Stimulated activated CD4-positive, alpha-beta T cell treated with anti-CD3 and anti-CD28 coated beads, TNF-alpha, amount 100 ng/mL, for 24 hours (primary cell): ENCODE data around the gene CFAP20DC.

ENCODE experiments used
- DNase-seq, 3 experiments: peaks; one replicate each; pipeline ENCODE4 v3.0.0-alpha.2; 2020; ENCODE audit warnings: low read depth in 3 of 3

Gene CFAP20DC

DNA sequence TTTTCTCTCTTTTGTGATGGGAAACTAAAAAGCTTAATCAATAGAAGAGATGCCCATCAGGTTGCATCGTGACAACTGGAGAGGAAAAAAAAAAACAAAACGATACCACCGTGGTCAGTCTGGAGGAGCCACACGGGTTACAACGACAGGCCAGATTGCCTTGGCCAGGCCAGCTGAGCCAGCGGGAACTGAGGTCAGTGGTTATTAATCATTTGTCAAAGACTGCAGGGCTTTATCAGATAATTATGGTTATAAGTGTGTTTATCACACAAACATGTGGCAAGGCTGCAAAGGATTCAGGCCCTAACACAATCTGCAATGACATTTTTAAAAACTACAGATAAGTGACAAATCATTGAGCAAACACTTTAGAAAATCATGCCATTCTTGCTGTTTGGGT, 248.3 kb downstream of the CFAP20DC start:
- no peak for DNase-seq

DNA sequence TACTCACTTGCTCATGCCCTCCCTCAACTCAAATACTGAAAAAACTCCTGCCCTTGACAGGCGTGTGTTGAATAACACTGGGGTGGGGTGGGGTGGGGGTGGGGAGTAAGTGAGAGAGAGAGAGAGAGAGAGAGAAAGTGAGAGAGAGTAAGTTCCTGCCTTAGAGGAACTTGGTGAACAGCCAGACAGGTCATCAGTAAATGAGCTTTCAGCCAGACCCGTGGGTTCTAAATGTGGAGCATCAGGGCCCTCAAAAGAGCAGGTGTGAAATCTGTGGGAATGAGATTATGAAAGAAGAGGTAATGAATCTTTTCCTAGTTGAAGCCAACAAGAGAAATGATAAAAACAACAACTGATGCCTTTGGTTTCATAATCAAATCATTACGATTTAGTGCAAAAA, 248.9 kb downstream of the CFAP20DC start:
- DNase-seq: no peak

DNA sequence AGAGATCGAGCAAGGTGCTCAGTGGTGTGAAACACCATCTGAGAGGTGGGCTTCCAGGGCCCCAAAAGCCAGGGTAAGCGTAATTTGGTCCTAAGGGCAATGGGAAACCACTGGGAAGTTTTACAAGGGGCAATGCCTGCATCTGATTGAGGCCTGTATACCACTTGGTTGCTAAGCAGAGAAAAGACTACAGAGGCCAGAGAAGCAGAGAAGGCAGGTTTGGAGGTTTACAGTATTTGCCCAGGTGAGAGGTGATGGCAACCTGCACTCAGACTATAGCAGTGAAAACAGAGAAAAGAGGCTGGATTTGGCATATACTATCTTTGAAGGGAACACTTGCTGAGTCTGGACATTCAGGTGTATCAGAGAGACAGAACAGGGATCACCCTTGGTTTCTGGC, 249.8 kb downstream of the CFAP20DC start:
- no peak for DNase-seq

DNA sequence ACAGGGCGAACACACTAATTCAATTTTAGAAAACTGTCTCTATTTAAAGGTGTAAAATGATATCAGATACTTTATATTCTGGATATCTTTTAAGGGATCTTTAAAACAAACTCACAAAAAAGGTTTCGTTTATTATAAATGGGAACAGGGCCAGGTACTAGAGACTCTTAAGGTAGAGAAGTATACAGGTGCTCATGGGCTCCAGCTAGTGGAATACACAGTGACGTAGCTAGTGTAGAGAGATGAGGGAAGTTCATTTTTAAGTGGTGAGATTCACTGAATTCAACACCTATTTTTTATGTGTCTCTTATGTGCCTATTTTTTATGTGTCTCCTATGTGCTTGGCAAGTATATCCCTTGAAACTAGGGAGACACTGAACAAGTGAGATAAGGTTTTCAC, 250.6 kb downstream of the CFAP20DC start:
- no peak for DNase-seq

- DNase-seq: no peak
Measured at GRCh38 chr3:58798312-58798711, 251.5 kb downstream of the CFAP20DC start.

GRCh38 chr3:58794750-58795149, 255.1 kb downstream of the CFAP20DC start:
- no peak for DNase-seq

DNA sequence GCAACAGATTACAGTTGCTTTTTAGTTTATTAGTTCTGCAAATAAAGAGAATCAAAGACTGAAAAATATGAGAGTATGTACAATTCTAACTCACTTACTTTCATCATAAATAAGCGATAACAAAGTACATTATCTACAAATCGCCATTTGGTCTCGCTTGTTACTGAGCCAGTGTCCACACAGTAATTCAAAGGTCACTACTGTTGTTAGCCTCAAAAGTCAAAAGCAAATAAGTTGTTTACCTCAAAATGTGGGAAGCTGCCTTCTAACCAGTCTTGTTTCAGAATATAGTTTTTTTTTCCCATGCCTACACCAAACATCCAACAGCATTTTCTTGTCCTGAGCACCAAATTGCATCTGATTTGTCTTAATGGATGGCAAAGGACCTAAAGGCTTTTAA, 255.9 kb downstream of the CFAP20DC start:
- DNase-seq: no peak

GRCh38 chr3:58792921-58793451, 256.8 kb downstream of the CFAP20DC start:
- no peak for DNase-seq

DNA sequence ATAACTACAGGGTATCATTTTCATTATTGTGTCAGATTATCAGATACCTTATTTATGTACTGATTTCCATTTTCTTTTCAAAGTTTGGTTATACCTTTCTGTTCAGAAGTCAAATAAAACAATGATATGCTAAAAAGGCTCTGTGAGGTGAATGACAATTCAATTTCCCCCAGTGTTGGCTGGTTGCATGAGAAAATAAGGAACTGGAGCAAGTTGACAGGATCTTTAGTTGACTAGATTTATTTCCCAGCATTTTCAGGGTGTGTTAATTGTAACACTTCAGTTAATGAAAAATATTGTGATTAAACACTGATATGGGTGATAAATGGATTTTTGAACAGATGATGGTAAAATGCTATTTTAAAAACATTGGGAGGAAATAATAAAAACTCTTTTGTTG, 260.4 kb downstream of the CFAP20DC start:
- DNase-seq: no peak

DNA sequence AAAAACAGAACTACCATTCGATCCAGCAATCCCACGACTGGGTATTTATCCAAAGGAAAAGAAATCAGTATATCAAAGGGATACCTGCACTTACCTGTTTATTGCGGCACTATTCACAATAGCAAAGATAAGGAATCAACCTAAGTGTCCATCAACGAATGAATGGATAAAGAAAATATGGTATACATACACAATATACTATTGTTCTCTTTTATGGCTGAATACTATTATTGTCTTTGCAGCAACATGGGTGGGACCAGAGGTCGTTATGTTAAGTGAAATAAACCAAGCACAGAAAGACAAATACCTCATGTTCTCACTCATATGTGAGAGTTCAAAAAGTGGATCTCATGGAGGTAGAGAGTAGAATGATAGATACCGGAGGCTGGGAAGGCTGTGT, 264.9 kb downstream of the CFAP20DC start:
- DNase-seq: no peak

- no peak for DNase-seq
Measured at GRCh38 chr3:58784425-58784824, 265.4 kb downstream of the CFAP20DC start.

DNA sequence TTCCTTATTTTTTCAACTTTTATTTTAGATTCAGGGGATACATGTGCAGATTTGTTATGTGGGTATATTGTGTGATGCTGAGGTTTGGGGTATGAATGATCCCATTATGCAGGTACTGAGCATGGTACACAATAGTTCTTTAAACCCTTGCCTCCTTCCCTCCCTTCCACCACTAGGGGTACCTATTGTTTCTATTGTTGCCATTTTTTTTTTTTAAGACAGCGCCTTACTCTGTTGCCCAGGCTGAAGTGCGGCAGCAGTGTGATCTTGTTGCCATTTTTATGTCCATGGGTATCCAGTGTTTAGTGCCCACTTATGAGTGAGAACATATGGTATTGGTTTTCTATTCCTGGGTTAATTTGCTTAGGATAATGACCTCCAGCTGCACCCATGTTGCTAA, 266.0 kb downstream of the CFAP20DC start:
- no peak for DNase-seq

GRCh38 chr3:58779934-58780333, 269.9 kb downstream of the CFAP20DC start:
- DNase-seq: no peak

GRCh38 chr3:58776231-58776630, 273.6 kb downstream of the CFAP20DC start:
- DNase-seq: no peak

GRCh38 chr3:58772462-58772861, 277.4 kb downstream of the CFAP20DC start:
- DNase-seq: no peak

GRCh38 chr3:58769065-58769464, 280.8 kb downstream of the CFAP20DC start:
- DNase-seq: no peak

- no peak for DNase-seq
Measured at GRCh38 chr3:58766587-58767282, 283.1 kb downstream of the CFAP20DC start.

DNA sequence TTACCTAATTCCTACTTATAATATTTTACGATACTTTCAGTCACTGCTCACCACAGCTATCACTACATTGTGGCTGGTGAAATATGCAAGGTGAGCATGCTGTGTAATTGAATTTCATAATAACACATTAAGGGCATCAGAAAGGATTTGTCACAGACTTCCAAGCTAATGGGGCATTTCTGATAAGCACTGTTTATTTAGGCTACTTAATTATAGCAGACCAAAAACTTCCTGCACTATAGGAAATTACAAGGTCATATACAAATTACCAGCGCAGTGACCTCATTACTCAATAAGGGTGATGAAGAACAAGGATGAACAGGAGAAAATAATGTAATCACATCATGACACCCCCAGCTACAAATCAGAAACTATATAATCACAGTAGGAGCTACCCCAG, 294.7 kb downstream of the CFAP20DC start:
- DNase-seq: no peak

GRCh38 chr3:58754074-58754473, 295.8 kb downstream of the CFAP20DC start:
- no peak for DNase-seq

- DNase-seq: no peak
Measured at GRCh38 chr3:58751882-58752567, 297.8 kb downstream of the CFAP20DC start.

- DNase-seq: no peak
Measured at GRCh38 chr3:58751235-58751634, 298.6 kb downstream of the CFAP20DC start.

GRCh38 chr3:58749948-58750347, 299.9 kb downstream of the CFAP20DC start:
- no peak for DNase-seq

DNA sequence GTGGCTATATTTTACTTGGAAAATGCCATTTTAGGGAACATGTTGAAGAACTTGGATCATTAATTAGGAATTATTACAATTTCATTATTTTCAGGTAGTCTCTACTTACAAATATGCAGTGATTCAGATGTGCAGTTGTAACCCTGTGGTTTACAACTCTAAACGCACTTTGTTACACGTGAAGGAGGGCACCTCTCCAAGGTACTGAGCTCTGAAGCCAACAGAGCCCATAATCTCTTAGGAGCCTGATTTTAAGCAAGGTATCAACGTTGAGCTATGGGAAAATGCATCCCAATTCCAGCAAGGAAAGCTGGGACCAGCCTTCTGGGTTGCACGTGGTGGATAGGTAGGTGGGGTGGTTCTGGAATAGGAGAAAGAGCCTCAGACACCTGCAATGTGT, 301.8 kb downstream of the CFAP20DC start:
- no peak for DNase-seq
